Esophagus muscularis mucosa (tissue), 3 donors: ENCODE measurements around the gene NPS.

Experiments used
- CTCF ChIP-seq, 3 experiments: fragments of 200-600 bp in 2 of 3; fragments of 450-650 bp in 1 of 3; sonication (generic) in 2 of 3; IDR thresholded peaks; one replicate each; pipeline ENCODE4 v1.5.1; 2017 to 2019; ENCODE audit warnings: antibody characterized with exemption in 3 of 3, mild to moderate bottlenecking in 2 of 3, moderate library complexity in 1 of 3
- POLR2A ChIP-seq: fragments of 450-650 bp; IDR thresholded peaks from one replicate; pipeline ENCODE4 v1.6.1; 2017; ENCODE audit warnings: antibody characterized with exemption, moderate library complexity, mild to moderate bottlenecking, low read depth
- POLR2AphosphoS5 ChIP-seq, 2 donors: sonication (generic); formaldehyde crosslinking; IDR thresholded peaks; one replicate each; pipeline ENCODE4 v1.6.1; 2017; ENCODE audit warnings: antibody characterized with exemption in 2 of 2

- TF ChIP-seq POLR2AphosphoS5 (IDR thresholded peaks at IDR 0.05) (no peak), CTCF (IDR thresholded peaks at IDR 0.05) (no peak), POLR2A (no peak)
These were observed 15.5 kb downstream of the NPS start for GRCh38 chr10:127564644-127565043.
